Fibroblast of lung (primary cell): Measurements from ENCODE around the gene ACOXL. TPM values are rescaled to one million over a fixed set of nuclear protein-coding genes. Genes with fewer than 3 reads are reported as not detected.
A peak's percentile ranks its signal among the peaks of the same experiment; 100 is the strongest.

Experiments
- DNase-seq, 2 donors: peaks; one replicate each; pipeline versions ENCODE4 v3.0.0 to v3.0.0-alpha.2; 2010; ENCODE audit warnings: low read depth in 2 of 2
- H2AFZ ChIP-seq: 2 replicates; pipeline ENCODE4 v1.5.1; 2012; ENCODE audit warnings: low read length, control low read depth, inconsistent platforms
- H3K27ac ChIP-seq: 2 replicates; pipeline ENCODE4 v1.5.1; 2011; ENCODE audit warnings: low read length, control low read depth; ENCODE audit not compliant: insufficient read depth
- H3K27me3 ChIP-seq: 2 replicates; pipeline ENCODE4 v1.5.1; 2011; ENCODE audit warnings: mild to moderate bottlenecking, low read length; ENCODE audit not compliant: control insufficient read depth, insufficient read depth
- H3K36me3 ChIP-seq: 2 replicates; pipeline ENCODE4 v1.5.1; 2011; ENCODE audit warnings: low read length; ENCODE audit not compliant: control insufficient read depth, insufficient read depth
- H3K4me1 ChIP-seq: 2 replicates; pipeline ENCODE4 v1.5.1; 2011; ENCODE audit warnings: low read length; ENCODE audit not compliant: control insufficient read depth, insufficient read depth; ENCODE audit errors: extremely low read depth
- H3K4me2 ChIP-seq: 2 replicates; pipeline ENCODE4 v1.5.1; 2011; ENCODE audit warnings: low read length, control low read depth; ENCODE audit not compliant: insufficient read depth; ENCODE audit errors: extremely low read depth
- H3K4me3 ChIP-seq, 4 experiments: fragments of 200-600 bp in 1 of 4; sonication (generic) in 1 of 4; replicated peaks in 1 of 4; 2 replicates each; pipeline ENCODE4 v1.5.1; 2011 to 2016; ENCODE audit warnings: low read length in 4 of 4, low read depth in 3 of 4, mild to moderate bottlenecking in 3 of 4, control low read depth in 2 of 4, inconsistent platforms in 1 of 4, mixed read lengths in 1 of 4; ENCODE audit not compliant: insufficient read depth in 1 of 4; ENCODE audit errors: control extremely low read depth in 1 of 4
- H3K79me2 ChIP-seq: 2 replicates; pipeline ENCODE4 v1.5.1; 2012; ENCODE audit warnings: mild to moderate bottlenecking, low read length, inconsistent platforms; ENCODE audit not compliant: control insufficient read depth, insufficient read depth
- H3K9ac ChIP-seq: 2 replicates; pipeline ENCODE4 v1.5.1; 2011; ENCODE audit warnings: mild to moderate bottlenecking, low read length, control low read depth; ENCODE audit not compliant: insufficient read depth
- H3K9me3 ChIP-seq: 2 replicates; pipeline ENCODE4 v1.5.1; 2012; ENCODE audit warnings: low read depth, low read length; ENCODE audit not compliant: control insufficient read depth, insufficient read depth
- H4K20me1 ChIP-seq: 2 replicates; pipeline ENCODE4 v1.5.1; 2011; ENCODE audit warnings: low read length; ENCODE audit not compliant: control insufficient read depth, insufficient read depth; ENCODE audit errors: extremely low read depth
- EZH2 ChIP-seq: IDR thresholded peaks from 2 replicates; pipeline ENCODE4 v1.5.1; 2012; ENCODE audit warnings: low read length, control low read depth, mild to moderate bottlenecking; ENCODE audit errors: missing control alignments
- polyA plus RNA-seq, 2 donors: library from polyadenylated mRNA; depleted of rRNA in 1 of 2; stranded (reverse) in 1 of 2; unstranded in 1 of 2; fragments of >200 nt; gene quantifications; 2 replicates each; pipeline ENCODE4 v1.2.1, GENCODE V29; 2011 to 2012; ENCODE audit warnings: missing spikeins in 1 of 2
- total RNA-seq: library from RNA; depleted of rRNA; stranded (reverse); fragments of >200 nt; gene quantifications from 2 replicates; pipeline ENCODE4 v1.2.1, GENCODE V29; 2014
- TF ChIP-seq, protein P1 (sequence below), 2 donors: IDR thresholded peaks in 1 of 2; conservative IDR thresholded peaks in 1 of 2; 1 replicate in 1 of 2; 2 replicates in 1 of 2; pipeline ENCODE4 v1.5.1; 2011 to 2012; ENCODE audit warnings: low read length in 2 of 2, control low read depth in 1 of 2, inconsistent platforms in 1 of 2, low read depth in 1 of 2, mild to moderate bottlenecking in 1 of 2

Gene ACOXL
- total and polyA plus RNA-seq, 2 donors (not counting 1 experiment from before 2014, with no cell fraction given): not detected

DNA sequence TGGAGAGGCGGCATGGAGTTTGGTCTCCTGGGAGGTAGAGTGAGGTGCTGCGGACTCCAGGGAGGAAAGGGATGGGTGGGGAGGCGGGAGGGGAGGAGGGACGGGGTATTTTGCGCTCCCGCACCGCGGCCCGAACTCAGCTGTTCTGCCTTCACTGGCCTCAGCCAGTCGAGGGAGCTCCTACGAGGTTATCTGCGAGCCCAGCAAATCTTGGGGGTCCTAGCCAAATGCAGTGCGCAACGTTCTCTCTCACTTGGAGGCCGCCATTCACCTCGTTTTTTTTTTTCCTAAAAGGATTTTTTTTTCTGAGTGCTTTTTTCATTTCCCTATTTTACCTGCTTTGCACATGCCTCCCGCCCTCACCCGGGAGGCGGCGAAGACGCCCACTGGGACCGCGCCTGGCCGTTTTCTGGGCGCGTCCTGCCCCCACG lies 387.5 kb downstream of the ACOXL start:
- H3K4me2 ChIP-seq: peak overlapping the region; percentile 71
- H3K79me2 ChIP-seq: no peaks in the 10 kb centered on the region
- no peak overlapping the region for H2AFZ ChIP-seq
- no peaks in the 10 kb centered on the region for H3K9me3 ChIP-seq
- H3K4me1 ChIP-seq: peaks cover 5% of the 10 kb centered on the region
- H3K9ac ChIP-seq: no peak overlapping the region
- H3K27me3 ChIP-seq: peaks cover 15% of the 10 kb centered on the region
- DNase-seq: peak in 1 of 2 donors; percentile 5
- peak overlapping the region in 3 of 4 experiments; percentile 7 to 93 (median 43) for H3K4me3 ChIP-seq
- TF ChIP-seq, protein P1, sequence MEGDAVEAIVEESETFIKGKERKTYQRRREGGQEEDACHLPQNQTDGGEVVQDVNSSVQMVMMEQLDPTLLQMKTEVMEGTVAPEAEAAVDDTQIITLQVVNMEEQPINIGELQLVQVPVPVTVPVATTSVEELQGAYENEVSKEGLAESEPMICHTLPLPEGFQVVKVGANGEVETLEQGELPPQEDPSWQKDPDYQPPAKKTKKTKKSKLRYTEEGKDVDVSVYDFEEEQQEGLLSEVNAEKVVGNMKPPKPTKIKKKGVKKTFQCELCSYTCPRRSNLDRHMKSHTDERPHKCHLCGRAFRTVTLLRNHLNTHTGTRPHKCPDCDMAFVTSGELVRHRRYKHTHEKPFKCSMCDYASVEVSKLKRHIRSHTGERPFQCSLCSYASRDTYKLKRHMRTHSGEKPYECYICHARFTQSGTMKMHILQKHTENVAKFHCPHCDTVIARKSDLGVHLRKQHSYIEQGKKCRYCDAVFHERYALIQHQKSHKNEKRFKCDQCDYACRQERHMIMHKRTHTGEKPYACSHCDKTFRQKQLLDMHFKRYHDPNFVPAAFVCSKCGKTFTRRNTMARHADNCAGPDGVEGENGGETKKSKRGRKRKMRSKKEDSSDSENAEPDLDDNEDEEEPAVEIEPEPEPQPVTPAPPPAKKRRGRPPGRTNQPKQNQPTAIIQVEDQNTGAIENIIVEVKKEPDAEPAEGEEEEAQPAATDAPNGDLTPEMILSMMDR (conservative IDR thresholded peaks at IDR 0.05 in 1 of 2, IDR thresholded peaks at IDR 0.05 in 1 of 2; ENCODE audit: low read depth in 1 of 2, low read length in 2 of 2): no peak
- TF ChIP-seq EZH2: no peak
- no peaks in the 10 kb centered on the region for H3K36me3 ChIP-seq
- no peak overlapping the region for H3K27ac ChIP-seq
- no peaks in the 10 kb centered on the region for H4K20me1 ChIP-seq

- Histone ChIP-seq H3K9me3 (no peaks in the 10 kb centered on the region), H3K27ac (peak within 1 kb of the TSS; percentile 49), H3K4me2 (peak within 1 kb of the TSS; percentile 88), H2AFZ (peak within 1 kb of the TSS; percentile 80), H3K4me3 (peak within 1 kb of the TSS; percentile 80 to 93 (median 82)), H3K79me2 (no peaks in the 10 kb centered on the region), H3K36me3 (no peaks in the 10 kb centered on the region), H3K4me1 (peaks cover 5% of the 10 kb centered on the region), H4K20me1 (no peaks in the 10 kb centered on the region), H3K27me3 (peaks cover 15% of the 10 kb centered on the region), H3K9ac (peak within 1 kb of the TSS; percentile 59)
- peak; percentile 34 for TF ChIP-seq EZH2
- TF ChIP-seq, protein P1 (conservative IDR thresholded peaks at IDR 0.05 in 1 of 2, IDR thresholded peaks at IDR 0.05 in 1 of 2; ENCODE audit: low read depth in 1 of 2, low read length in 2 of 2): no peak
- peak; percentile 88 to 92 for DNase-seq
Observed at GRCh38 chr2:111120253-111121027, 388.1 kb downstream of the ACOXL start, which contains the start of gene BCL2L11. Gene BCL2L11 (plus strand): TSS chr2:111120914. CDS start chr2:111123746, 2,832 bp downstream.

GRCh38 chr2:111121028-111121827 lies 388.9 kb downstream of the ACOXL start:
- Histone ChIP-seq H2AFZ (peak overlapping the region; percentile 80), H3K9ac (peak overlapping the region; percentile 59), H3K27ac (peak overlapping the region; percentile 49), H3K4me2 (peak overlapping the region; percentile 88), H3K9me3 (no peaks in the 10 kb centered on the region), H3K4me1 (peaks cover 5% of the 10 kb centered on the region), H3K4me3 (peak overlapping the region; percentile 80 to 93 (median 82)), H3K36me3 (no peaks in the 10 kb centered on the region), H4K20me1 (no peaks in the 10 kb centered on the region), H3K79me2 (no peaks in the 10 kb centered on the region), H3K27me3 (peaks cover 15% of the 10 kb centered on the region)
- DNase-seq: peak; percentile 33 to 41
- TF ChIP-seq EZH2: no peak
